ENCODE data around the gene FLACC1.

DNA sequence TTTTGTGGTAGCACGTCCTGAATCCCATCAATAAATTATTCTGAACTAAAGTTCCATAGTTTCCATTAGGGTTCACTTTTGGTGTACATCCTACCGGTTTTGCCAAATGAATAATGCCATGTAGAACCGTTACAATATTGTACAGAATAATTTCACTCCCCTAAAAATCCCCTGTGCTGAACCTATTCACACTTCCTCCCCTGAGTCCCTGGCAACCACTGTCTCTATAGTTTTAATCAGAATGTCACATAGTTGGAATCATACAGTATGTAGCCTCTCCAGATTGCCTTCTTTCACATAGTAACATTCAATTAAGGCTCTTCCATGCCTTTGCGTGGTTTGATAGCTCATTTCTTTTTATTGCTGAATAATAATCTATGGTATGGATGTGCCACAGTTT lies 106.4 kb downstream of the FLACC1 start:
- TF ChIP-seq, protein P1, sequence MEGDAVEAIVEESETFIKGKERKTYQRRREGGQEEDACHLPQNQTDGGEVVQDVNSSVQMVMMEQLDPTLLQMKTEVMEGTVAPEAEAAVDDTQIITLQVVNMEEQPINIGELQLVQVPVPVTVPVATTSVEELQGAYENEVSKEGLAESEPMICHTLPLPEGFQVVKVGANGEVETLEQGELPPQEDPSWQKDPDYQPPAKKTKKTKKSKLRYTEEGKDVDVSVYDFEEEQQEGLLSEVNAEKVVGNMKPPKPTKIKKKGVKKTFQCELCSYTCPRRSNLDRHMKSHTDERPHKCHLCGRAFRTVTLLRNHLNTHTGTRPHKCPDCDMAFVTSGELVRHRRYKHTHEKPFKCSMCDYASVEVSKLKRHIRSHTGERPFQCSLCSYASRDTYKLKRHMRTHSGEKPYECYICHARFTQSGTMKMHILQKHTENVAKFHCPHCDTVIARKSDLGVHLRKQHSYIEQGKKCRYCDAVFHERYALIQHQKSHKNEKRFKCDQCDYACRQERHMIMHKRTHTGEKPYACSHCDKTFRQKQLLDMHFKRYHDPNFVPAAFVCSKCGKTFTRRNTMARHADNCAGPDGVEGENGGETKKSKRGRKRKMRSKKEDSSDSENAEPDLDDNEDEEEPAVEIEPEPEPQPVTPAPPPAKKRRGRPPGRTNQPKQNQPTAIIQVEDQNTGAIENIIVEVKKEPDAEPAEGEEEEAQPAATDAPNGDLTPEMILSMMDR (IDR thresholded peaks at IDR 0.05) = no peak
- no peak for TF ChIP-seq POLR2A (IDR thresholded peaks at IDR 0.05)

Measured in lower leg skin (tissue), 3 donors.